ENCODE results near the gene HELQ.

The HELQ gene

GRCh38 chr4:83369831-83370639, 85.6 kb downstream of the HELQ start:
- DNase-seq (ENCODE audit: low read depth): no peak

- DNase-seq (ENCODE audit: low read depth): no peak
Observed at GRCh38 chr4:83364312-83364711, 91.3 kb downstream of the HELQ start.

GRCh38 chr4:83362492-83363329, 92.9 kb downstream of the HELQ start:
- DNase-seq (ENCODE audit: low read depth): peak; percentile 41

GRCh38 chr4:83361416-83362103, 94.1 kb downstream of the HELQ start:
- DNase-seq (ENCODE audit: low read depth): no peak

GRCh38 chr4:83360018-83360417, 95.6 kb downstream of the HELQ start:
- DNase-seq (ENCODE audit: low read depth): no peak

- DNase-seq (ENCODE audit: low read depth): peak; percentile 70
Observed at GRCh38 chr4:83358410-83358809, 97.2 kb downstream of the HELQ start.

Data from EH (cell line).